HUES64 (cell line): ENCODE results near the gene WNT9B.
"Not testable (repeated sequence)": the region's sequence is repeated elsewhere in the genome, so short reads cannot be mapped to it uniquely, and the experiment has no call there.

ENCODE experiments used
- H3K27ac ChIP-seq: 2 replicates; pipeline ENCODE4 v1.7.0; 2013; ENCODE audit warnings: low read depth, low read length, inconsistent platforms
- H3K27me3 ChIP-seq: 2 replicates; pipeline ENCODE4 v1.6.1; 2013; ENCODE audit warnings: mild to moderate bottlenecking, low read length; ENCODE audit not compliant: insufficient read depth
- H3K36me3 ChIP-seq: 2 replicates; pipeline ENCODE4 v1.6.1; 2013; ENCODE audit warnings: mild to moderate bottlenecking, low read length; ENCODE audit not compliant: insufficient read depth
- H3K4me1 ChIP-seq: 2 replicates; pipeline ENCODE4 v1.6.1; 2013; ENCODE audit warnings: mild to moderate bottlenecking, low read length, moderate library complexity; ENCODE audit not compliant: insufficient read depth
- H3K4me3 ChIP-seq: 2 replicates; pipeline ENCODE4 v1.5.1; 2013; ENCODE audit warnings: mild to moderate bottlenecking, low read length, moderate library complexity
- H3K9ac ChIP-seq: 2 replicates; pipeline ENCODE4 v1.6.1; 2013; ENCODE audit warnings: mild to moderate bottlenecking, low read depth, low read length
- H3K9me3 ChIP-seq: 2 replicates; pipeline ENCODE4 v1.6.1; 2013; ENCODE audit warnings: low read depth, low read length; ENCODE audit not compliant: insufficient read depth
- WGBS: fragments of 150-250, 120-280 bp; methylation state at CpG from one replicate; pipeline ENCODE4 v1.1.7; 2013; ENCODE audit warnings: missing lambda C conversion rate; 5-methylcytosine and 5-hydroxymethylcytosine counted together

Gene WNT9B

DNA sequence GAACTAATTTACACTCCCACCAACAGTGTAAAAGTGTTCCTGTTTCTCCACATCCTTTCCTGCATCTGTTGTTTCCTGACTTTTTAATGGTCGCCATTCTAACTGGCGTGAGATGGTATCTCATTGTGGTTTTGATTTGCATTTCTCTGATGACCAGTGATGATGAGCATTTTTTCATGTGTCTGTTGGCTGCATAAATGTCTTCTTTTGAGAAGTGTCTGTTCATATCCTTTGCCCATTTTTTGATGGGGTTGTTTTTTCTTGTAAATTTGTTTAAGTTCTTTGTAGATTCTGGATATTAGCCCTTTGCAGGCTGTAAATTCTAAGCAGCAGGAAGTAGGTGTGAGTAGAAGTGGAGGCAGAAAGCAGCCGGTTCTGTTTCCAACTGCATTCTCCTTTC lies 10.8 kb upstream of the WNT9B start:
- not testable (repeated sequence) for H3K9ac ChIP-seq, H3K9me3 ChIP-seq, H3K4me1 ChIP-seq, H3K4me3 ChIP-seq, H3K36me3 ChIP-seq, H3K27ac ChIP-seq
- H3K27me3 ChIP-seq, result peaks cover 16% of the 10 kb centered on the region
- WGBS, result 83% methylated on average over 1 of the region's 3 CpGs

DNA sequence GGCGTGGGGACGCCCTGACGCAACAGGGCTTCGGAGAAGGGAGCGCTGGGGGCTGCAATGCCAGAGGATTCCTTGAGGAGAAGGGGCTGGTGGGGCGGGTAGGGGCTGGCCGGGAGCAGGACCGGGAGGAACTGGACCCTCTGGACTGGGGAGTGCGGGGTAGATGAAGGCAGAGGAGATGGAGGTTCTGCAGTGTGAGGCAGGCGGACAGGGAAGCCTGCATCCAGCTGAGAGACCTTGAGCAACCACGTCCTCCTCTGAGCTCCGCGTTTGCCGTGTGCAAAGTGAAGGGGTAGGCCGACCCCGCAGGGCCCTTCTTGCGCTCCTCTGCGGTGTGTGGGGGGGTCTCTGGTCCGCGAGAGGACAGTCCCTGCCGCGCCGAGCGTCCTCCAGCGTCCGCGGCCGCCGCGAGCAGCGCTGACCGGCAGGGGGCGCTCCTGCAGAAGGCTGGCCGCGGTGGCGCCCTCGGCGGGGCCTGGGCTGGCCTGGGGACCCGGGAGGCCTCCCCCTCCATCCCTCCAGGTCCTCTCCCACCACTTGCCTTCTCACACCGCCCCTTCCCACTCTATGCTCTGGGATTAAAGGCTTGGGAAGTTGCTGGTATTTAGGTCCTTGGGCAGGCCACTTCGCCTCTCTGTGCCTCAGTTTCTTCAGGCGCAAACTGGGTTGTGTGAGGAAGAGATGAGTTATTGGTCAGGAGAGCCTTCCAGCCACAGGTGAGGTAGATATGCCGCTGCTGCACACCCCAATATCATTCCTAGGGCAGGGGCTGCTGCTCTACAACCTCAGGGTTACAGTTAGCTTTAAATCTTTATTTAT lies 9.6 kb upstream of the WNT9B start:
- H3K27ac ChIP-seq, result no peak overlapping the region
- H3K9me3 ChIP-seq, result peaks cover 10% of the 10 kb centered on the region
- H3K27me3 ChIP-seq, result peaks cover 16% of the 10 kb centered on the region
- WGBS, result 14% methylated on average over 43 of the region's 43 CpGs
- H3K9ac ChIP-seq, result no peak overlapping the region
- no peaks in the 10 kb centered on the region for H3K4me1 ChIP-seq
- peak overlapping the region; percentile 53 for H3K4me3 ChIP-seq
- no peaks in the 10 kb centered on the region for H3K36me3 ChIP-seq

DNA sequence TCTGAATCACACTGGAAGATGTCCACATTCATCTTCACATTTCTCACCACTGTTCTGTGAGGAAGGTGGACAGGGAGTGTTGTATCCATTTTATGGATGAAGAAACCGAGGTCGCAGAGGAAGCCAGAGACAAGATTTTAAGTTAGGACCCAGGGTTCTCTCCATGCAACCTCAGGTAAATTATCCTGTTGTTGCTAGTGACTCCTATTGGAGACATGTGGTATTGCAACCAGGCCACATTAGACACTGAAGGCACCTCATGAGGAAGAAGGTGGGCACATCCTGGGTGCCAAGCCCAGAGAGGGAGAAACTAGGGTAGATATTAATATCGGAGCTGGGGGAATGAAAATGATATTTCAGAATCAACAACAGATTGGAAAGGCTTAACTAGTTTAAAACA lies 8.5 kb upstream of the WNT9B start:
- 89% methylated on average over 2 of the region's 3 CpGs for WGBS
- Histone ChIP-seq H3K4me1 (no peaks in the 10 kb centered on the region), H3K36me3 (no peaks in the 10 kb centered on the region), H3K27me3 (peaks cover 25% of the 10 kb centered on the region), H3K27ac (no peak overlapping the region), H3K4me3 (no peak overlapping the region), H3K9ac (no peak overlapping the region), H3K9me3 (peaks cover 10% of the 10 kb centered on the region)

DNA sequence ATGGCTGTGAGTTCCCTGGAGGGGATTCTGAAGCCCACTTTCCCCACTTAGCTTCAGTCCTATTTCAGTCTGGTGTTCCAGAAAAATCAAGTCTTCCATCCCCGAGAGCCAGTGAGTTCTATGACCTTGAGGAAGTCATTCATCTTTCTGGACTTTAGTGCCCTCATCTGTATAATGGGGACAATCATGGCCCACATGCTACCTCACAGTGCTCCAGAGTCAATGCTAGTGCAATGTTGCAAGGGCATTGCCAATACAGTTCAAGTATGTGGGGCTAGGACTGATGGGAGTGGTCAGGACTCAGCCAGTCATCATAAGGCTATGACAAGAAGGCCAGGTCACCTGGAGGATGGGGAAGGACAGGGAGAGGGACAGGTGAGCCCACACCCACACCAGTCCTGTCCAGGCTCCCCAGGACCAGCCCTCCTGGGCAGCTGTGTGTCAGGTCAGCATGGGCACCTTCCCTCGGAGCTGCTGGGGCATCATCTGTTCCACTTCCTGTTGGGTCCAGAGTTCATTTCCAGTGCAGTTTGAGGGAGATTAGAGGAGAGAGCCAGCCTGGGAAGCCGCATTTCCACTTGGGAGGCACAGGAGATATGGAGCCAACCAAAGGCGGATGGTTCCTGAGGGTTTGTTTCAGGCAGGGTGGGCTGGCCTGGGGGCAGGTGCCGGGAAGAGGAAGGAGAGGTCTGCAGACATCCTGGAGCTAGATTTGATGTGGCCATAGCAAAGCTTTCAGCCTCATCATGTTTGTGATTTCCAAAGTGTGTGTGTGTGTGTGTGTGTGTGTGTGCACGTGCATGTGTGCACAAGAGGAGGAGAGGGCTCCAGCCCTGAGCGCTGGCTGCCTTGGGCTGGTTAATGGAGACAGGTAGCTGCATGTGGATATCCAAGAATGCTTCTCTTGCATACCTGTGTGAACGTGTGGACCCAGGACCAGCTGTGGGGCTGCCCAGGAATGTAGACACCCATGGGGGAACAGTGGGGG lies 3.9 kb upstream of the WNT9B start:
- Histone ChIP-seq H3K9me3 (peaks cover 10% of the 10 kb centered on the region), H3K4me3 (no peak overlapping the region), H3K27me3 (peaks cover 52% of the 10 kb centered on the region), H3K4me1 (no peaks in the 10 kb centered on the region), H3K9ac (no peak overlapping the region), H3K27ac (no peak overlapping the region), H3K36me3 (no peaks in the 10 kb centered on the region)
- WGBS, result 84% methylated on average over 8 of the region's 8 CpGs

DNA sequence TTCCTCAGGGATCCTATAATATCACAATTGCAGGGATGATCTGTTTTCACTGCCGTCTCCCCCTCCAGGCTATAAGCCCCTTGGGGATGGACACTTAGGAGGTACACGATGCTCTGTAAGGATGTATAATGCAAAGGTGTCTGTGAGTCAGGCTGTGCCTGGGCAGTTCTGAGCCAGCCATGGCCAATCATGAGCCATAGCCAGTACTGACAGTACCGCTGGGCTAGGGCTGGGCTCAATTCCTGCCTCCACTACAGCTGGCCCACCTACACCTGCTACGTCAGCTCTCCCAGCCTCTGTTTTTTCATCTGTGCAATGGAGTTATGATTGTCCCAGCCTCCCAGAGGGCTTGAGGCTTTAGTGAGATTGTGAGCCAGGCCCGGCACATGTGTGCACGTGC lies 2.8 kb upstream of the WNT9B start:
- Histone ChIP-seq H3K27me3 (peaks cover 62% of the 10 kb centered on the region), H3K4me1 (no peaks in the 10 kb centered on the region)
- WGBS, result 83% methylated on average over 4 of the region's 6 CpGs

DNA sequence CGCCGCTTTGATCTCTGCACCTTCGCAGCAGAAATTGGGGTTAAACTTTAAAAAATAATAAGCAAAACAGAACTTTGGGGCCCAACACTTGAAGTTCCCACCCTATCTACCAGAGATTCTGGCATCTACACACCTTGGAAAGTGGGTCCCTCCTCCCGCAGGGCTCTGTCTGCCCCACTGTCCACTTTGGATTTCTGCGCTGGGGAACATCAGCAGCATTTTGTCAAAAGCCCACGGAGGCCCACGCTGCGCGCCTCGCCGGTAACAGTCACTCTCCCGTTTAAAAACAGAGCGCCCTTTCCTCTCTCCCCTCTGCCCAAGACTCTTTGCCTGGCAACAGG lies 725 bp upstream of the WNT9B start:
- Histone ChIP-seq H3K9me3 (no peaks in the 10 kb centered on the region), H3K27me3 (peaks cover 66% of the 10 kb centered on the region), H3K9ac (no peak overlapping the region), H3K27ac (no peak overlapping the region), H3K4me1 (no peaks in the 10 kb centered on the region), H3K36me3 (no peaks in the 10 kb centered on the region), H3K4me3 (peak overlapping the region; percentile 69)
- 43% methylated on average over 13 of the region's 13 CpGs for WGBS

More for the DNA sequence above, 2.8 kb upstream of the WNT9B start:
- H3K9ac ChIP-seq, result no peak overlapping the region
- H3K36me3 ChIP-seq, result no peaks in the 10 kb centered on the region
- no peak overlapping the region for H3K4me3 ChIP-seq
- H3K27ac ChIP-seq, result no peak overlapping the region
- 0 out of 2 replicates have a peak, but pooled peaks cover under 1% of the 10 kb centered on the region for H3K9me3 ChIP-seq

DNA sequence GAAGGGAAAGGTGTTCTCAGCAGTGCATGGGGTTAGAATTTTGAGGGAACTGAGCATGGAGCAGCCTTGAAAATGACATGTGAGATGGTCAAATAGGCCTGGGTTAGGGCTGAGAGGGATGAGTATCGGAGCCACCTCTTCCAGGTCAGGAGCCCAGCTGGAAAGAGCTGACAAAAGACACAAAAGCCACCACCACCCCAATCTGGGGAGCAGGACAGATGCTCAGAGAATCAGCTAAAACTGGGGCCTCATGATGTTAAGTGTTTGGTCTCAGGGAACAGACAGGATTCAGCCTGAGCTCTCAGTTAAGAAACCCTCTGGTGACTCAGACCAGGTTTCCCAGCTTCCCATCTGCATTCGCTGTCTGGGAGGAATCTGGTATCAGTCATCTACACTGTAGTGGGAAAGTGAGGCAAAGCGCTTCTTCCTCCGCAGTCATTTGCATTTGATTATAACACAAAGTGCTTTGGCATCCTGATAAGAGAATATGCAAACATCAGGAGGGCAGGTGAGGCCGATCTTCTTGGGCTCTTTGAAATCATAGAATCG lies 2.6 kb downstream of the WNT9B start:
- 59% methylated on average over 6 of the region's 6 CpGs for WGBS
- no peak overlapping the region for H3K27ac ChIP-seq
- H3K9me3 ChIP-seq, result no peaks in the 10 kb centered on the region
- no peak overlapping the region for H3K4me3 ChIP-seq
- no peaks in the 10 kb centered on the region for H3K4me1 ChIP-seq
- H3K36me3 ChIP-seq, result no peaks in the 10 kb centered on the region
- no peak overlapping the region for H3K9ac ChIP-seq
- H3K27me3 ChIP-seq, result peaks cover 46% of the 10 kb centered on the region

DNA sequence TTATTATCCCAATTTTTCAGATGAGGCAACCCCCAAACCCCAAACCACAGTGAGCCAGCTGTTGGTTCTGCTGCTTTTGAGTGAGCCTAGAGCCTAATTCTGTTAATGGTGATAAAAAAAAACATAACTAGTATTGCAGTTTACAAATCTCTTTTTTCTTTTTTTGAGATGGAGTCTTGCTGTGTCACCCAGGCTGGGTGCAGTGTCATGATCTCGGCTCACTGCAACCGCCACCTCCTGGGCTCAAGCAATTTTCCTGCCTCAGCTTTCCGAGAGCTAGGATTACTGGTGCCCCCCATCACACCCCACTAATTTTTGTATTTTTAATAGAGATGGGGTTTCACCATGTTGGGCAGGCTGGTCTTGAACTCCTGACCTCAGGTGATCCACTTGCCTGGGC lies 3.1 kb downstream of the WNT9B start:
- Histone ChIP-seq H3K4me1 (no peaks in the 10 kb centered on the region), H3K4me3 (no peak overlapping the region), H3K9ac (no peak overlapping the region), H3K9me3 (no peaks in the 10 kb centered on the region), H3K27ac (no peak overlapping the region), H3K27me3 (peaks cover 41% of the 10 kb centered on the region), H3K36me3 (no peaks in the 10 kb centered on the region)
- WGBS, result 89% methylated on average over 3 of the region's 3 CpGs

DNA sequence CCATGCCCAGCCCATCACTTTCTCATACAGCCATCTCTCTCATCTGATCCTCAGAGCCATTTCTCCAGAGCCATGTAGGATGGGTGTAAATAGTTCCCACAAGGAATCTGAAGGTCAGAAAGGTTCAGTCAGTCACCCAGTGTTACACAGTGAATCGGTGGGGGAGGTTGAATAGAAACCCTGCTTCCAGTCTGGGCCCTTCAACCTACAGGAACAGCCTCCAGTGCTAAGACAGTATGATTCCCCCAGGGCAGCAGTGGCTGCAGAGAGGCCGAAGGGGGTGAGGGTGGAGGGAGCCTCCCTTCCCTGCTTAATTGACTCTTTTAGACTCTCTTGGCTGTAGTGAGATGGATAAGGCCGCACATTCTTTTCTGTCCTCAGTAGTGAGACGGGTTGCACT lies 3.6 kb downstream of the WNT9B start:
- Histone ChIP-seq H3K36me3 (no peaks in the 10 kb centered on the region), H3K27ac (no peak overlapping the region), H3K4me3 (no peak overlapping the region), H3K27me3 (peaks cover 37% of the 10 kb centered on the region), H3K4me1 (no peaks in the 10 kb centered on the region), H3K9ac (no peak overlapping the region), H3K9me3 (no peaks in the 10 kb centered on the region)
- 86% methylated on average over 4 of the region's 4 CpGs for WGBS

DNA sequence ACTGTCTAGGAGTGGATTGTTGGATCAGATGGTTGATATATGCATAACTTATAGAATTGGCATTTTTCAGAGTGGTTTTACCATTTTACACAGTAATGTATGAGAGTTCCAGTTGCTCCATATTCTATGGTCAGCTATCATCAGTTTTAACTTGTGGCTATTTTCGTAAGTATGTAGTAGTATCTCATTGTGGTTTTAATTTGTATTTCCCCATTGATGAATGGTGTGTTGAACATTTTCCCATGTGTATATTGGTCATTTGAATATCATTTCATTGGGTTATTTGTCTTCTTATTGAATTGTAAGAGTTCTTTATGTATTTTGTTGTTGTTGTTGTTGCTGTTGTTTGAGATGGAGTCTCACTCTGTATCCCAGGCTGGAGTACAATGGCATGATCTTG lies 6.2 kb downstream of the WNT9B start:
- no peak overlapping the region for H3K27ac ChIP-seq
- H3K9me3 ChIP-seq, result no peaks in the 10 kb centered on the region
- H3K4me3 ChIP-seq, result no peak overlapping the region
- no peaks in the 10 kb centered on the region for H3K4me1 ChIP-seq
- 97% methylated on average over 1 of the region's 1 CpG for WGBS
- H3K9ac ChIP-seq, result no peak overlapping the region
- peaks cover 14% of the 10 kb centered on the region for H3K27me3 ChIP-seq
- H3K36me3 ChIP-seq, result no peaks in the 10 kb centered on the region

DNA sequence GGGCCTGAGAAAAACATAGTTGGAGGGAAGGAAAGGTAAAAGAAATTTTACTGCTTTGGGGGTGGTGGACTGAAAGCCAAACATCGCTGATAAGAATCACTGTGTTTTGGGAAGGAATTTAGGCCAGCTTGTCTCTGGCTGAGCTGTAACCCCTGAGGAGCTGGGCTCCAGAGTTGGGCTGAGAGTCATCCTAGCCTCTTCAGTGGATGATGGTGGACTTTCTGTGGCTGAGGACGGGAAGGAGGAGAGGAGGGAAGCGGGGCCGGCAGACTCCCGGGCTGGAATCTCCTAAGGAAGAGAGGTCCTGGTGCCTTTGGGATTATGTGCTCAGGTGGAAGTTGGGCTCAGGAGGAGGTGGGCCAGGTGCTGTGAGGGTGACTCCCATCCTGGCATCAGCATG lies 8.6 kb downstream of the WNT9B start:
- H3K27me3 ChIP-seq, result 0 out of 2 replicates have a peak, but pooled peaks cover 2% of the 10 kb centered on the region
- H3K36me3 ChIP-seq, result no peaks in the 10 kb centered on the region
- H3K27ac ChIP-seq, result no peak overlapping the region
- H3K4me3 ChIP-seq, result no peak overlapping the region
- no peak overlapping the region for H3K9ac ChIP-seq
- 82% methylated on average over 5 of the region's 5 CpGs for WGBS
- H3K4me1 ChIP-seq, result peaks cover 5% of the 10 kb centered on the region; the same call in 1 of the 2 replicates
- no peaks in the 10 kb centered on the region for H3K9me3 ChIP-seq
